Common myeloid progenitor, CD34-positive (primary cell): ENCODE data around the gene E2F6.
"Not testable (repeated sequence)": the region's sequence is repeated elsewhere in the genome, so short reads cannot be mapped to it uniquely, and the experiment has no call there.

Experiments
- CTCF ChIA-PET: fragments of 350-600 bp; sonication (Branson Sonifier 250); formaldehyde crosslinking; loops from one replicate; lab custom pipeline; 2021; ENCODE audit warnings: antibody characterized with exemption; lab: Charles Lee
- POLR2A ChIA-PET: fragments of 350-600 bp; sonication (Branson Sonifier 250); formaldehyde crosslinking; loops from one replicate; lab custom pipeline; 2021; ENCODE audit warnings: antibody characterized with exemption; lab: Charles Lee
- DNase-seq, 3 donors: peaks; one replicate each; pipeline versions ENCODE4 v3.0.0 to v3.0.0-alpha.2; 2013
- H3K27ac ChIP-seq, 2 experiments: 1 replicate in 1 of 2; 2 replicates in 1 of 2; pipeline ENCODE4 v1.7.0; 2013; ENCODE audit warnings: inconsistent platforms in 2 of 2, low read length in 2 of 2, mild to moderate bottlenecking in 2 of 2, low read depth in 1 of 2, moderate library complexity in 1 of 2; ENCODE audit not compliant: severe bottlenecking in 2 of 2, insufficient read depth in 1 of 2, poor library complexity in 1 of 2
- H3K27me3 ChIP-seq, 5 experiments: replicated peaks in 2 of 5; 1 replicate in 3 of 5; 2 replicates in 2 of 5; pipeline versions ENCODE4 v1.6.1 to v1.7.0; 2013; ENCODE audit warnings: low read length in 4 of 5, mild to moderate bottlenecking in 2 of 5, moderate library complexity in 2 of 5, inconsistent platforms in 1 of 5; ENCODE audit not compliant: insufficient read depth in 5 of 5, control insufficient read depth in 4 of 5
- H3K36me3 ChIP-seq, 4 experiments: 1 replicate in 2 of 4; 2 replicates in 2 of 4; pipeline versions ENCODE4 v1.6.1 to v1.7.0; 2013; ENCODE audit warnings: low read length in 3 of 4, control low read depth in 1 of 4, mild to moderate bottlenecking in 1 of 4; ENCODE audit not compliant: control insufficient read depth in 4 of 4, insufficient read depth in 4 of 4
- H3K4me1 ChIP-seq, 4 experiments: 1 replicate in 3 of 4; 2 replicates in 1 of 4; pipeline versions ENCODE4 v1.6.1 to v1.7.1; 2013; ENCODE audit warnings: low read length in 3 of 4, mild to moderate bottlenecking in 3 of 4, control low read depth in 1 of 4, inconsistent platforms in 1 of 4, moderate library complexity in 1 of 4; ENCODE audit not compliant: control insufficient read depth in 4 of 4, insufficient read depth in 4 of 4; ENCODE audit errors: control extremely low read depth in 1 of 4
- H3K4me3 ChIP-seq, 7 experiments: 1 replicate in 4 of 7; 2 replicates in 3 of 7; pipeline versions ENCODE4 v1.5.1 to v1.7.0; 2013; ENCODE audit warnings: mild to moderate bottlenecking in 7 of 7, low read length in 6 of 7, moderate library complexity in 6 of 7, inconsistent platforms in 2 of 7, low read depth in 2 of 7, control low read depth in 1 of 7; ENCODE audit not compliant: insufficient read depth in 4 of 7, control insufficient read depth in 1 of 7; ENCODE audit errors: extremely low read depth in 1 of 7
- H3K9me3 ChIP-seq, 5 experiments: 1 replicate in 4 of 5; 2 replicates in 1 of 5; pipeline versions ENCODE4 v1.6.1 to v1.7.1; 2013; ENCODE audit warnings: low read length in 4 of 5, mild to moderate bottlenecking in 2 of 5, inconsistent platforms in 1 of 5, low read depth in 1 of 5, moderate library complexity in 1 of 5; ENCODE audit not compliant: control insufficient read depth in 4 of 5, insufficient read depth in 2 of 5; ENCODE audit errors: control extremely low read depth in 1 of 5
- WGBS: methylation state at CpG from one replicate; pipeline ENCODE4 v1.1.5; 2013; ENCODE audit not compliant: insufficient coverage; 5-methylcytosine and 5-hydroxymethylcytosine counted together

Gene E2F6

GRCh38 chr2:11406267-11406957 lies 59.5 kb downstream of the E2F6 start:
- ChIA-PET CTCF (interaction anchor here (0.5 to 1.4 kb wide), 3 partner anchors 178 to 273 kb away, joined by 3 read pairs; a partner anchor contains a TSS), POLR2A (no interaction called here)
- no peaks in the 10 kb centered on the region for H3K4me1 ChIP-seq
- no peaks in the 10 kb centered on the region for H3K36me3 ChIP-seq
- H3K27me3 ChIP-seq, result no peaks in the 10 kb centered on the region
- H3K9me3 ChIP-seq, result no peaks in the 10 kb centered on the region
- no peak overlapping the region for H3K4me3 ChIP-seq
- H3K27ac ChIP-seq, result no peak overlapping the region
- no peak for DNase-seq
- WGBS, result 93% methylated on average over 14 of the region's 18 CpGs

DNA sequence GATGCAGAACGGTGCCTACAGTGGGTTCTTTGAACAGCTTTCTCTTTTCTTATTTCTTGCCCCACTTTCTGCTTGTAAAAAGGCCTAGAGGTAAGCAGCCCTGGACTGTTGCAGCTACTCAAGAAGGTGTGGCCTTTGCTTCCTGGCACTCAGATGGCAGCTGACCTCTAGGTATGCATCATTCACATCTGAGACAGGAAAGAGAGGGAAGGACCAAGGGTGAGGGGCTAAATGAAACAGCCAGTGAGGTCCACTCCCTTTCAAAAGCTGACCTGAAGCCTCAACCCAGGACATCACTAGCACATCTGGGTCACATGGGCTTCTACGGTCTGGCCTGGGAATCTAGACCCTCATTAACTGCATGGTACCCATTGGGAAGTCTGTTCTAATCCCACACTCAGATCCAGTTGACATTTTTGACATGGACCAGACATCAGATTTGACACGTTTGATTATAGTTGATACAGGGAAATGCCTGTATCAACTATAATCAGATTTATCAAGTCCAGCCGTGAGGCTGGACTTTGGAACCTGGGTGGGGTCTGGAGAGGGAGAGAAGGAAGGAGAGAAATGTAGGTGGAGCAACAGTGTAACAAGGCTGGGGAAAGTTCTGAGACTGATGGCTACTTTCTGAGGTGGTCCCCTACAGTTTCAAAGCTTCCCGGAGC lies 60.2 kb downstream of the E2F6 start:
- no peaks in the 10 kb centered on the region for H3K36me3 ChIP-seq
- CTCF ChIA-PET, result interaction anchor here (0.5 to 1.4 kb wide), 3 partner anchors 177 to 273 kb away, joined by 3 read pairs; a partner anchor contains a TSS
- no peaks in the 10 kb centered on the region for H3K27me3 ChIP-seq
- no peak overlapping the region for H3K4me3 ChIP-seq
- DNase-seq, result no peak
- no peaks in the 10 kb centered on the region for H3K9me3 ChIP-seq
- H3K4me1 ChIP-seq, result no peaks in the 10 kb centered on the region
- H3K27ac ChIP-seq, result no peak overlapping the region
- 92% methylated on average over 4 of the region's 5 CpGs for WGBS
- POLR2A ChIA-PET, result no interaction called here

GRCh38 chr2:11405074-11405406 lies 60.9 kb downstream of the E2F6 start:
- H3K9me3 ChIP-seq, DNase-seq, H3K36me3 ChIP-seq, H3K27ac ChIP-seq, H3K27me3 ChIP-seq, H3K4me1 ChIP-seq, H3K4me3 ChIP-seq, POLR2A ChIA-PET: not testable (repeated sequence)
- 99% methylated on average over 7 of the region's 8 CpGs for WGBS
- CTCF ChIA-PET, result interaction anchor here (1.4 kb wide), 1 partner anchor 272 kb away, joined by 3 read pairs; a partner anchor contains a TSS

DNA sequence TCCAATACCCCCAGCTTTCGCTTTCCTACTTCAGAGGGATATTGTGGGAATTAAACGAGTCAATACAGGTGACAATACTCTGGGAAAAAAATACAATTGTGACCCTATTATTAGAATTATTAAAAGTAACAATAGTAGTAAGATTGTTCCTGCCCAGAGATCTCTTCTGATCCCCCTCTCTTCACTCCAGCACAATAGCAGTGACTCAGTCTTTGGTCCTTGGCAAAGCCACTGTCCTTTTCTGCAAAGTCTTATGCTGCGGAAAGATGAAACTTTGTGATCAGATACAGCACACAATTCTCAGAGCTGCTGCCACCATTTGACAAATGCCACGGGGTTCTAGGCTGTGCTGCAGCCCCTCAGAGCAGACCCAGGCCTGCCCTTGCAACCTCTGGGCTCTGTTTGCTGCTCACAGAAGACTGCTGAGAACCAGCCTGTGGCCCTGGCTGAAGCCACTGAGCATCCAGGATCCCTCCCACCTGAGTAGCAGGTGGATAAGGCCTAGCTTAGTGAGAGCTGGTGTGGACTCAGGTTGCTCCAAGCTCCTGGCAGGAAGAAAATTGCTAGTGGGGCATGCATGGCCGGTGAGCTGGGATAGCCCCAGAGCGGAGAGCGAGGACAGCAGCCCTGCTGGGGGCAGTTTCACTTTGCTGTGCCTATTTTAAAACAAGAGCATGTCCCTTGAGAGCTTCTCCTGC lies 61.4 kb downstream of the E2F6 start:
- no peak overlapping the region for H3K4me3 ChIP-seq
- H3K36me3 ChIP-seq, result no peaks in the 10 kb centered on the region
- WGBS, result 100% methylated on average over 5 of the region's 7 CpGs
- POLR2A ChIA-PET, result no interaction called here
- no peaks in the 10 kb centered on the region for H3K4me1 ChIP-seq
- DNase-seq, result no peak
- no peaks in the 10 kb centered on the region for H3K27me3 ChIP-seq
- no peaks in the 10 kb centered on the region for H3K9me3 ChIP-seq
- H3K27ac ChIP-seq, result no peak overlapping the region
- CTCF ChIA-PET, result no interaction called here

DNA sequence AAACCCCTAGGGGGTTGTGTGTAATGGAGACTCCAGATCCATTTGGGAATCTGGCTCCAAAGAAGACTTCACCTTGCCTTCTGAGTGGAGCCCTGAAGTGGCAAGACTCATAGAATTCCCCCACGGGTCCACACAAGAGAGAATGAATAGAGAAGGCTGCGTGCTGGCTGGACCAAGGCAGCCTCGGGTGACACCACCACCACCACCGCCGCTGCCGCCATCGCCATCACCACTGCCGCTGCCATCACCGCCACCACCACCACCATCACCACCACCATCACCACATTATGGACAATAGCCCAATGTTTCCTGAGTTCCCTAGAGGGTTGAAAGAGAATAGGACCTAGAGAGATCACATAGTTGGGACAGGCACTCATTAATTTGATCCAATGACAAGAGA lies 63.5 kb downstream of the E2F6 start:
- no peak for DNase-seq
- H3K36me3 ChIP-seq, result no peaks in the 10 kb centered on the region
- CTCF ChIA-PET, result interaction anchor here (0.8 to 1.0 kb wide), 2 partner anchors 15 to 278 kb away, joined by 3 to 4 read pairs; no protein-coding TSS in a partner anchor
- H3K4me1 ChIP-seq, result no peaks in the 10 kb centered on the region
- H3K9me3 ChIP-seq, result no peaks in the 10 kb centered on the region
- WGBS, result 100% methylated on average over 1 of the region's 9 CpGs
- H3K27me3 ChIP-seq, result no peaks in the 10 kb centered on the region
- POLR2A ChIA-PET, result no interaction called here
- no peak overlapping the region for H3K4me3 ChIP-seq
- no peak overlapping the region for H3K27ac ChIP-seq

- ChIA-PET CTCF (no interaction called here), POLR2A (no interaction called here)
- no peak for DNase-seq
- H3K27ac ChIP-seq, result no peak overlapping the region
- no peaks in the 10 kb centered on the region for H3K9me3 ChIP-seq
- no peaks in the 10 kb centered on the region for H3K36me3 ChIP-seq
- no peaks in the 10 kb centered on the region for H3K4me1 ChIP-seq
- WGBS, result 95% methylated on average over 7 of the region's 7 CpGs
- H3K4me3 ChIP-seq, result no peak overlapping the region
- H3K27me3 ChIP-seq, result no peaks in the 10 kb centered on the region
Observed at GRCh38 chr2:11399438-11399762, 66.6 kb downstream of the E2F6 start.
